SU-DHL-6 (cell line): ENCODE measurements around the gene CBFA2T2.
"Not testable (repeated sequence)": the region's sequence is repeated elsewhere in the genome, so short reads cannot be mapped to it uniquely, and the experiment has no call there.

Experiments
- H2AFZ ChIP-seq: fragments of 200-600 bp; sonication (generic); 2 replicates; pipeline ENCODE4 v1.6.1; 2014; ENCODE audit warnings: low read depth, mild to moderate bottlenecking, moderate library complexity, mixed read lengths, antibody characterized with exemption, low read length; ENCODE audit not compliant: severe bottlenecking
- H3F3A ChIP-seq: fragments of 200-600 bp; shearing (Covaris generic); 2 replicates; pipeline ENCODE4 v1.6.0; 2016; ENCODE audit warnings: antibody characterized with exemption, mild to moderate bottlenecking; ENCODE audit not compliant: insufficient read depth
- H3K27ac ChIP-seq: fragments of 200-600 bp; sonication (generic); 2 replicates; pipeline ENCODE4 v1.5.1; 2016; ENCODE audit warnings: low read depth, mild to moderate bottlenecking, low read length, moderate library complexity, mixed read lengths
- H3K27me3 ChIP-seq: fragments of 200-600 bp; sonication (generic), shearing (Covaris generic); 2 replicates; pipeline ENCODE4 v1.6.0; 2014; ENCODE audit warnings: mild to moderate bottlenecking, low read length
- H3K36me3 ChIP-seq: fragments of 200-600 bp; sonication (generic); 2 replicates; pipeline ENCODE4 v1.6.1; 2014; ENCODE audit warnings: mild to moderate bottlenecking, low read length, mixed read lengths
- H3K4me2 ChIP-seq: fragments of 300-600, 200-600 bp; shearing (Covaris generic), sonication (generic); 2 replicates; pipeline ENCODE4 v1.6.0; 2014; ENCODE audit warnings: low read length, low read depth, mild to moderate bottlenecking; ENCODE audit not compliant: poor library complexity, severe bottlenecking
- H3K4me3 ChIP-seq: fragments of 200-600 bp; sonication (generic); 2 replicates; pipeline ENCODE4 v1.5.1; 2014; ENCODE audit warnings: antibody characterized with exemption, low read length, mild to moderate bottlenecking, mixed read lengths; ENCODE audit not compliant: insufficient read depth, poor library complexity, severe bottlenecking
- H3K79me2 ChIP-seq: fragments of 200-600 bp; sonication (generic); 2 replicates; pipeline ENCODE4 v1.6.1; 2014; ENCODE audit warnings: mild to moderate bottlenecking, low read length, moderate library complexity; ENCODE audit not compliant: insufficient read depth
- H3K9ac ChIP-seq: fragments of 200-600 bp; sonication (generic); 2 replicates; pipeline ENCODE4 v1.7.0; 2014; ENCODE audit warnings: mild to moderate bottlenecking, low read length
- H3K9me2 ChIP-seq: fragments of 200-600 bp; sonication (generic); replicated peaks from 2 replicates; pipeline ENCODE4 v1.6.1; 2014; ENCODE audit warnings: low read length; ENCODE audit not compliant: insufficient read depth
- H3K9me3 ChIP-seq: fragments of 200-600 bp; sonication (generic); 2 replicates; pipeline ENCODE4 v1.6.1; 2014; ENCODE audit warnings: low read length, mixed read lengths; ENCODE audit not compliant: insufficient read depth
- H4K20me1 ChIP-seq: fragments of 200-600 bp; sonication (generic); 2 replicates; pipeline ENCODE4 v1.6.1; 2014; ENCODE audit warnings: low read depth, mild to moderate bottlenecking, antibody characterized with exemption, low read length, moderate library complexity, mixed read lengths
- CTCF ChIP-seq: fragments of 200-600 bp; sonication (generic); IDR thresholded peaks from one replicate; pipeline ENCODE4 v1.5.1; 2017; ENCODE audit warnings: antibody characterized with exemption, mild to moderate bottlenecking, low read length, moderate library complexity; ENCODE audit not compliant: insufficient read depth, poor library complexity, severe bottlenecking
- EZH2phosphoT487 ChIP-seq: fragments of 200-600 bp; sonication (generic), shearing (Covaris generic); conservative IDR thresholded peaks from 2 replicates; pipeline ENCODE4 v1.6.1; 2018; ENCODE audit warnings: mild to moderate bottlenecking, antibody characterized with exemption, low read length, moderate library complexity, mixed read lengths

Gene CBFA2T2

DNA sequence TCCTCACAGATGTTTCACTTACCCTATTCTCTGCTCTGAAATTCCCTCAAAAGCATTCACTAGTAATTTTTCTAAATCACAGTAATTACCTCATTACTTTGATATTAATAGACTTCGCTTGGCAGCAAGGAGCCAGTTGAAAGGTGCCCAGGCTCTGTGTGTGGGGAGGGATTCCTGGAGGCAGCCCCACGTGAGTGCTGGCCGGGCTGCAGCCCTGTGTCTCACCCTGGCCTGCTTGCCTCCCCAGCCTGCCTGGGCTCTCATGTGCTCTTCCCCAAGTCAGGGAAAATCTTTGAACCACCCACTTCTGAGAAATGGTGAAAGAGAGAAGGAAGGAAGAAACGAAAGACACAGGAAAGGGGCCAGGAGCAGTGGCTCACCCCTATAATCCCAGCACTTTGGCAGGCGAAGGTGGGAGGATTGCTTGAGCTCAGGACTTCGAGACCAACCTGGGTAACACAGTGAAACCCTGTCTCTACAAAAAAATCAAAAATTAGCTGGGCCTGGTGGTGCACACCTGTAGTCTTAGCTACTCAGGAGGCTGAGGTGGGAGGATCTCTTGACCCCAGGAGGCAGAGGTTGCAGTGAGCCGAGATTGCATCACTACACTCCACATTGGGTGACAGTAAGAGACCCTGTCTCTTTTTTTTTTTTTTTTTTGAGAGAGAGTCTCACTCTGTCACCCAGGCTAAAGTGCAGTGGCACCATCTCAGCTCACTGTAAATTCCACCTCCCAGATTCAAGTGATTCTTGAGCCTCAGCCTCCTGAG, 26.4 kb upstream of the CBFA2T2 start:
- TF ChIP-seq EZH2phosphoT487 (no peak), CTCF (no peak)
- Histone ChIP-seq H4K20me1 (no peaks in the 10 kb centered on the region), H3K9me2 (no peaks in the 10 kb centered on the region), H3K36me3 (no peaks in the 10 kb centered on the region), H3F3A (no peaks in the 10 kb centered on the region), H3K79me2 (no peaks in the 10 kb centered on the region), H3K9me3 (no peaks in the 10 kb centered on the region), H3K4me3 (no peak overlapping the region), H3K27me3 (no peaks in the 10 kb centered on the region), H3K4me2 (no peak overlapping the region), H3K9ac (no peak overlapping the region), H2AFZ (no peak overlapping the region), H3K27ac (no peak overlapping the region)

- H3K27ac ChIP-seq, H3K4me2 ChIP-seq, H4K20me1 ChIP-seq, H3F3A ChIP-seq, H3K79me2 ChIP-seq, H3K4me3 ChIP-seq, H3K9me3 ChIP-seq, H3K36me3 ChIP-seq, H3K27me3 ChIP-seq, H3K9ac ChIP-seq, H3K9me2 ChIP-seq, H2AFZ ChIP-seq: not testable (repeated sequence)
These were observed 25.1 kb upstream of the CBFA2T2 start for GRCh38 chr20:33464759-33465158.

DNA sequence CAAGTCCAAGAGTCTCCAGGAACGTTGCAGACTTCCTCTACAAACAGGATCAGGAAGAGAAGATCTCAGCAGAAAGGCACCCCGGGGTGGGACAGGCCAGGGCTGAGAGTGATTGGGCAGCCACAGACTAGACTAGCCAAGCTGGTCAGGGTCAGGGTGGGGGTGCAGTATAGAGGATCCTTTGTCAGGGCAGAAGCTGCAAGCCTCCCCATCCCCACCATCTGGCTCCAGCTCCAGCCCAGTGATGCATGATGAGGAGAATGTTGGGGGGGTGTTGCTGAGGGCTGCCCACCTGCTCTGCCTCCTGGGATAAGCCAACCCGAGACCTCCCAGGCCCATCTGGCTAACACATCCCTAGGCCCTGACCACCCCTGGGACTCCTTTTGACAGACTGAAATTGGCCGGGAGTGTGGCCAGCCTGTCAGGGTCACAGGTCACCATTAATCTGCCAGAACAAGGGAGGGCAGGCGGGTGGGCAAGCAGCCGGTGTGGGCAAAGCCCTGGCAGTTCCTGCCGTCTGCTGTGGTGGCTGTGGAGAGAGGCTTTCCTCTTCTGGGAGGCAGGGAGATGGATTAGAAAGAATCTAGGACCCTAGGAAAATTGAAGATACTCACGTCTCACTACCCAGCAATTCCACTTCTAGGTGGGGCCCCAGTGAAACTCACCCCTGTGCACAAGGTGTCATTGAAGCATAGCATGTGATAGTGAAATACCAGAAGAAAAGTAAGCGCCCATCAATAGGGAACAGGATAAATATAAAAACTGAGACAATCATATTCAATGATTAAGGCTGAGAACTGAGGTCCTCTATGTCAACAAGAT, 24.2 kb upstream of the CBFA2T2 start:
- no peak overlapping the region for H2AFZ ChIP-seq
- no peaks in the 10 kb centered on the region for H4K20me1 ChIP-seq
- no peaks in the 10 kb centered on the region for H3K27me3 ChIP-seq
- no peaks in the 10 kb centered on the region for H3F3A ChIP-seq
- no peak overlapping the region for H3K27ac ChIP-seq
- no peak overlapping the region for H3K4me2 ChIP-seq
- H3K36me3 ChIP-seq, result no peaks in the 10 kb centered on the region
- no peak overlapping the region for H3K4me3 ChIP-seq
- TF ChIP-seq CTCF (no peak), EZH2phosphoT487 (no peak)
- H3K9me3 ChIP-seq, result no peaks in the 10 kb centered on the region
- H3K9me2 ChIP-seq, result no peaks in the 10 kb centered on the region
- H3K9ac ChIP-seq, result no peak overlapping the region
- H3K79me2 ChIP-seq, result no peaks in the 10 kb centered on the region

DNA sequence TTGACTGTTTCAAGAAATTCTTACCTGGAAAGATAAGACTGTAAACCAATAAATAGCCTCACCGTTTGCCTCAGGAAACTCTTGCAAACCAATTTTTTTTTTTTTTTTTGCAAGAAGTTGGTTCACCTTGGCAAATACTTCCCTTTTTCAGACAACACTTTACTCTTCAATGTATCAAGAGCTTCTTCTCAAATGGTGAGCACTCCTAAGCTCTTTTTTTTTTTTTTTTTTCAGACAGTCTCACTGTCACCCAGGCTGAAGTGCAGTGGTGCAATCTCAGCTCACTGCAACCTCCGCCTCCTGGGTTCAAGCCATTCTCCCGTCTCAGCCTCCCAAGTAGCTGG, 23.6 kb upstream of the CBFA2T2 start:
- Histone ChIP-seq H3K27me3 (no peaks in the 10 kb centered on the region), H3K79me2 (no peaks in the 10 kb centered on the region), H2AFZ (no peak overlapping the region), H3K36me3 (no peaks in the 10 kb centered on the region), H3K9ac (no peak overlapping the region), H3K4me2 (no peak overlapping the region), H3K27ac (no peak overlapping the region), H3K4me3 (no peak overlapping the region), H3F3A (no peaks in the 10 kb centered on the region), H4K20me1 (no peaks in the 10 kb centered on the region), H3K9me2 (no peaks in the 10 kb centered on the region), H3K9me3 (no peaks in the 10 kb centered on the region)
- TF ChIP-seq EZH2phosphoT487 (no peak), CTCF (no peak)
